Measurements from ENCODE around the gene ALOX5AP.

GRCh38 chr13:30689752-30690151 lies 45.6 kb upstream of the ALOX5AP start:
- TF ChIP-seq CTCF (IDR thresholded peaks at IDR 0.05; ENCODE audit: borderline replicate concordance, extremely low read depth, low read length, poor library complexity, severe bottlenecking): no peak
- TF ChIP-seq EZH2 (IDR thresholded peaks at IDR 0.05; ENCODE audit: borderline replicate concordance, low read depth, low read length, severe bottlenecking): no peak
